HL-60 (cell line): ENCODE measurements around the gene KRTAP5-6.

Experiments used
- GABPA ChIP-seq: IDR thresholded peaks from 2 replicates; pipeline ENCODE4 v1.6.1; 2012; ENCODE audit warnings: low read depth
- POLR2AphosphoS5 ChIP-seq: IDR thresholded peaks from 2 replicates; pipeline ENCODE4 v1.6.1; 2012; ENCODE audit warnings: low read depth
- SPI1 ChIP-seq: IDR thresholded peaks from 2 replicates; pipeline ENCODE4 v1.6.1; 2012; ENCODE audit warnings: low read depth, mild to moderate bottlenecking, borderline replicate concordance
- TF ChIP-seq, protein P1 (sequence below): IDR thresholded peaks from 2 replicates; pipeline ENCODE4 v1.6.1; 2012; ENCODE audit warnings: low read depth; ENCODE audit not compliant: insufficient replicate concordance
- TF ChIP-seq, protein P2 (sequence below): IDR thresholded peaks from one replicate; pipeline ENCODE4 v1.5.1; 2011; ENCODE audit warnings: low read length, control low read depth, inconsistent platforms; ENCODE audit not compliant: insufficient read depth

DNA sequence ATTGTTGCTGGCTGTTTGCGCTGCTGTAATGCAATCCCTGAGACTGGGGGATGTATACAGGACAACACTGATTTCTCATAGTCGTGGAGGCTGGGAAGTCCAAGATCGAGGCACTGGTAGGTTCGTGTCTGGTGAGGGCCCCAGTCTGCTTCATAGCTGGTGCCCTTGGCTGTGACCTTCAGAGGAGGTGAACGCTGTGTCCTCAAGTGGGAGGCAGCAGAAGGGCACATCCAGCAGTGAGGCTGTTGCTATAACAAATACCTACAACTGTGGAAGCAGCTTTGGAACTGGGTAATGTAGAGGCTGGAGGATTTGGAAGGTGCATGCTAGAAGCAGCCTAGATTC, 46.1 kb upstream of the KRTAP5-6 start:
- TF ChIP-seq POLR2AphosphoS5 (no peak), SPI1 (no peak), GABPA (no peak)
- TF ChIP-seq, protein P1, sequence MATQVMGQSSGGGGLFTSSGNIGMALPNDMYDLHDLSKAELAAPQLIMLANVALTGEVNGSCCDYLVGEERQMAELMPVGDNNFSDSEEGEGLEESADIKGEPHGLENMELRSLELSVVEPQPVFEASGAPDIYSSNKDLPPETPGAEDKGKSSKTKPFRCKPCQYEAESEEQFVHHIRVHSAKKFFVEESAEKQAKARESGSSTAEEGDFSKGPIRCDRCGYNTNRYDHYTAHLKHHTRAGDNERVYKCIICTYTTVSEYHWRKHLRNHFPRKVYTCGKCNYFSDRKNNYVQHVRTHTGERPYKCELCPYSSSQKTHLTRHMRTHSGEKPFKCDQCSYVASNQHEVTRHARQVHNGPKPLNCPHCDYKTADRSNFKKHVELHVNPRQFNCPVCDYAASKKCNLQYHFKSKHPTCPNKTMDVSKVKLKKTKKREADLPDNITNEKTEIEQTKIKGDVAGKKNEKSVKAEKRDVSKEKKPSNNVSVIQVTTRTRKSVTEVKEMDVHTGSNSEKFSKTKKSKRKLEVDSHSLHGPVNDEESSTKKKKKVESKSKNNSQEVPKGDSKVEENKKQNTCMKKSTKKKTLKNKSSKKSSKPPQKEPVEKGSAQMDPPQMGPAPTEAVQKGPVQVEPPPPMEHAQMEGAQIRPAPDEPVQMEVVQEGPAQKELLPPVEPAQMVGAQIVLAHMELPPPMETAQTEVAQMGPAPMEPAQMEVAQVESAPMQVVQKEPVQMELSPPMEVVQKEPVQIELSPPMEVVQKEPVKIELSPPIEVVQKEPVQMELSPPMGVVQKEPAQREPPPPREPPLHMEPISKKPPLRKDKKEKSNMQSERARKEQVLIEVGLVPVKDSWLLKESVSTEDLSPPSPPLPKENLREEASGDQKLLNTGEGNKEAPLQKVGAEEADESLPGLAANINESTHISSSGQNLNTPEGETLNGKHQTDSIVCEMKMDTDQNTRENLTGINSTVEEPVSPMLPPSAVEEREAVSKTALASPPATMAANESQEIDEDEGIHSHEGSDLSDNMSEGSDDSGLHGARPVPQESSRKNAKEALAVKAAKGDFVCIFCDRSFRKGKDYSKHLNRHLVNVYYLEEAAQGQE, result no peak
- TF ChIP-seq, protein P2, sequence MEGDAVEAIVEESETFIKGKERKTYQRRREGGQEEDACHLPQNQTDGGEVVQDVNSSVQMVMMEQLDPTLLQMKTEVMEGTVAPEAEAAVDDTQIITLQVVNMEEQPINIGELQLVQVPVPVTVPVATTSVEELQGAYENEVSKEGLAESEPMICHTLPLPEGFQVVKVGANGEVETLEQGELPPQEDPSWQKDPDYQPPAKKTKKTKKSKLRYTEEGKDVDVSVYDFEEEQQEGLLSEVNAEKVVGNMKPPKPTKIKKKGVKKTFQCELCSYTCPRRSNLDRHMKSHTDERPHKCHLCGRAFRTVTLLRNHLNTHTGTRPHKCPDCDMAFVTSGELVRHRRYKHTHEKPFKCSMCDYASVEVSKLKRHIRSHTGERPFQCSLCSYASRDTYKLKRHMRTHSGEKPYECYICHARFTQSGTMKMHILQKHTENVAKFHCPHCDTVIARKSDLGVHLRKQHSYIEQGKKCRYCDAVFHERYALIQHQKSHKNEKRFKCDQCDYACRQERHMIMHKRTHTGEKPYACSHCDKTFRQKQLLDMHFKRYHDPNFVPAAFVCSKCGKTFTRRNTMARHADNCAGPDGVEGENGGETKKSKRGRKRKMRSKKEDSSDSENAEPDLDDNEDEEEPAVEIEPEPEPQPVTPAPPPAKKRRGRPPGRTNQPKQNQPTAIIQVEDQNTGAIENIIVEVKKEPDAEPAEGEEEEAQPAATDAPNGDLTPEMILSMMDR, result no peak
